CD14-positive monocyte (primary cell): ENCODE results near the gene ST8SIA6. TPM values are rescaled to one million over a fixed set of nuclear protein-coding genes. Genes with fewer than 3 reads are reported as not detected.

Experiments
- DNase-seq, 3 donors: peaks; one replicate each; pipeline ENCODE4 v3.0.0-alpha.2; 2011 to 2022
- H2AFZ ChIP-seq: 2 replicates; pipeline ENCODE4 v1.6.0; 2012; ENCODE audit warnings: mild to moderate bottlenecking, low read depth, low read length, inconsistent platforms; ENCODE audit not compliant: insufficient read depth, poor library complexity, severe bottlenecking
- H3K27ac ChIP-seq, 2 donors: 1 replicate in 1 of 2; 2 replicates in 1 of 2; pipeline ENCODE4 v1.5.1; 2012 to 2013; ENCODE audit warnings: low read length in 2 of 2, control low read depth in 1 of 2, inconsistent platforms in 1 of 2, low read depth in 1 of 2, mild to moderate bottlenecking in 1 of 2
- H3K27me3 ChIP-seq, 2 donors: one replicate each; pipeline versions ENCODE4 v1.6.0 to v1.6.1; 2011 to 2013; ENCODE audit warnings: low read length in 2 of 2; ENCODE audit not compliant: control insufficient read depth in 2 of 2, insufficient read depth in 2 of 2
- H3K36me3 ChIP-seq, 2 donors: replicated peaks in 1 of 2; 1 replicate in 1 of 2; 2 replicates in 1 of 2; pipeline versions ENCODE4 v1.5.1 to v1.6.1; 2012 to 2013; ENCODE audit warnings: low read length in 2 of 2, control low read depth in 1 of 2, inconsistent platforms in 1 of 2, mild to moderate bottlenecking in 1 of 2; ENCODE audit not compliant: insufficient read depth in 2 of 2, control insufficient read depth in 1 of 2
- H3K4me1 ChIP-seq, 2 donors: 1 replicate in 1 of 2; 2 replicates in 1 of 2; pipeline versions ENCODE4 v1.5.1 to v1.6.1; 2012 to 2013; ENCODE audit warnings: low read length in 2 of 2, control low read depth in 1 of 2, inconsistent platforms in 1 of 2, mild to moderate bottlenecking in 1 of 2, moderate library complexity in 1 of 2; ENCODE audit not compliant: insufficient read depth in 2 of 2, control insufficient read depth in 1 of 2
- H3K4me2 ChIP-seq: replicated peaks from 2 replicates; pipeline ENCODE3; 2012; ENCODE audit warnings: low read length, moderate library complexity, mild to moderate bottlenecking; ENCODE audit not compliant: poor library complexity, severe bottlenecking; ENCODE audit errors: extremely low read depth
- H3K4me3 ChIP-seq, 3 experiments: fragments of 200-600 bp in 1 of 3; sonication (generic) in 1 of 3; replicated peaks in 1 of 3; 1 replicate in 2 of 3; 2 replicates in 1 of 3; pipeline ENCODE4 v1.5.1; 2011 to 2013; ENCODE audit warnings: low read length in 3 of 3, mild to moderate bottlenecking in 3 of 3, control low read depth in 2 of 3, low read depth in 2 of 3, inconsistent platforms in 1 of 3, moderate library complexity in 1 of 3
- H3K79me2 ChIP-seq: 2 replicates; pipeline ENCODE4 v1.6.0; 2012; ENCODE audit warnings: mild to moderate bottlenecking, control low read depth, inconsistent platforms, low read length, moderate library complexity; ENCODE audit not compliant: insufficient read depth
- H3K9ac ChIP-seq: 2 replicates; pipeline ENCODE4 v1.6.0; 2017; ENCODE audit warnings: low read length, mild to moderate bottlenecking; ENCODE audit not compliant: insufficient read depth, poor library complexity, severe bottlenecking
- H3K9me3 ChIP-seq, 2 donors: replicated peaks in 1 of 2; 1 replicate in 1 of 2; 2 replicates in 1 of 2; pipeline versions ENCODE4 v1.5.1 to v1.6.1; 2012 to 2013; ENCODE audit warnings: low read length in 2 of 2, control low read depth in 1 of 2; ENCODE audit not compliant: control insufficient read depth in 1 of 2, insufficient read depth in 1 of 2
- H4K20me1 ChIP-seq: 2 replicates; pipeline ENCODE4 v1.6.0; 2012; ENCODE audit warnings: mild to moderate bottlenecking, low read length, control low read depth, moderate library complexity; ENCODE audit not compliant: insufficient read depth
- H3K27ac Mint-ChIP-seq, 7 donors: one replicate each; pipeline ENCODE4 v1.8.0; 2020; ENCODE audit warnings: mild to moderate bottlenecking in 7 of 7, mixed read lengths in 7 of 7, moderate library complexity in 6 of 7, inconsistent platforms in 2 of 7
- H3K27me3 Mint-ChIP-seq, 3 donors: one replicate each; pipeline ENCODE4 v1.8.0; 2021 to 2022; ENCODE audit warnings: low read depth in 3 of 3, mild to moderate bottlenecking in 3 of 3, mixed read lengths in 3 of 3, moderate library complexity in 3 of 3, inconsistent platforms in 1 of 3
- H3K36me3 Mint-ChIP-seq, 2 donors: one replicate each; pipeline ENCODE4 v1.8.0; 2020; ENCODE audit warnings: mixed read lengths in 2 of 2, inconsistent platforms in 1 of 2, mild to moderate bottlenecking in 1 of 2
- H3K4me1 Mint-ChIP-seq: one replicate; pipeline ENCODE4 v1.8.0; 2020; ENCODE audit warnings: mild to moderate bottlenecking, mixed read lengths
- H3K4me3 Mint-ChIP-seq, 2 donors: one replicate each; pipeline ENCODE4 v1.8.0; 2020; ENCODE audit warnings: mild to moderate bottlenecking in 2 of 2, mixed read lengths in 2 of 2, moderate library complexity in 1 of 2
- H3K9me3 Mint-ChIP-seq, 7 donors: one replicate each; pipeline ENCODE4 v1.8.0; 2020 to 2022; ENCODE audit warnings: mixed read lengths in 7 of 7, mild to moderate bottlenecking in 6 of 7, moderate library complexity in 6 of 7, inconsistent platforms in 2 of 7
- CTCF ChIP-seq: fragments of 200-600 bp; IDR thresholded peaks from one replicate; pipeline ENCODE4 v1.8.0; 2022; ENCODE audit warnings: antibody characterized with exemption, mild to moderate bottlenecking
- WGBS: methylation state at CpG from one replicate; pipeline ENCODE4 v1.1.5; 2013; ENCODE audit warnings: missing lambda C conversion rate; ENCODE audit not compliant: insufficient coverage; 5-methylcytosine and 5-hydroxymethylcytosine counted together
- intact Hi-C, 2 donors: fragments of 100-400 bp; cut with micrococcal nuclease; formaldehyde crosslinking; loops; one replicate each; pipeline versions ENCODE4 v1.15.0 to v1.15.1; 2023
- polyA plus RNA-seq, 3 donors: library from polyadenylated mRNA; depleted of rRNA in 1 of 3; unstranded in 2 of 3; stranded (reverse) in 1 of 3; fragments of 300-500 nt in 2 of 3; fragments of >200 nt in 1 of 3; fragmentation: Illumina TruSeq in 2 of 3; gene quantifications; 1 replicate in 2 of 3; 2 replicates in 1 of 3; pipeline ENCODE4 v1.2.3, GENCODE V29; 2012 to 2021

Gene ST8SIA6
- polyA plus RNA-seq, 3 donors, result 0.11 TPM; not detected in 2

- Histone ChIP-seq H3K4me2 (no peak overlapping the region), H2AFZ (no peak overlapping the region), H3K27me3 (no peaks in the 10 kb centered on the region), H3K27ac (no peak overlapping the region), H3K79me2 (no peaks in the 10 kb centered on the region), H3K4me1 (no peaks in the 10 kb centered on the region), H3K4me3 (no peak overlapping the region), H3K9ac (no peak overlapping the region), H3K9me3 (no peaks in the 10 kb centered on the region), H4K20me1 (no peaks in the 10 kb centered on the region), H3K36me3 (no peaks in the 10 kb centered on the region)
- Mint-ChIP-seq H3K9me3 (peaks cover 0 to 2% (median 0%) of the 10 kb centered on the region in 7 donors), H3K4me3 (no peak overlapping the region), H3K27ac (no peak overlapping the region), H3K36me3 (no peaks in the 10 kb centered on the region), H3K4me1 (no peaks in the 10 kb centered on the region), H3K27me3 (peaks cover 0 to 1% (median 0%) of the 10 kb centered on the region in 3 donors)
- intact Hi-C loops, result no loop called here
- TF ChIP-seq CTCF, result no peak
- WGBS, result no CpG with 5 or more reads among the region's 1 CpG
- DNase-seq, result no peak
These were observed 104.7 kb downstream of the ST8SIA6 start for GRCh38 chr10:17349717-17350116.

GRCh38 chr10:17348501-17349349 is 105.7 kb downstream of the ST8SIA6 start:
- Histone ChIP-seq H2AFZ (no peak overlapping the region), H3K27me3 (no peaks in the 10 kb centered on the region), H3K27ac (no peak overlapping the region), H3K4me1 (no peaks in the 10 kb centered on the region), H3K36me3 (no peaks in the 10 kb centered on the region), H3K9ac (no peak overlapping the region), H3K4me3 (no peak overlapping the region), H3K79me2 (no peaks in the 10 kb centered on the region), H4K20me1 (no peaks in the 10 kb centered on the region), H3K9me3 (no peaks in the 10 kb centered on the region), H3K4me2 (no peak overlapping the region)
- H3K4me3 Mint-ChIP-seq, result no peak overlapping the region
- H3K27ac Mint-ChIP-seq, result no peak overlapping the region
- DNase-seq, result no peak
- TF ChIP-seq CTCF, result no peak
- H3K9me3 Mint-ChIP-seq, result peaks cover 0 to 2% (median 0%) of the 10 kb centered on the region in 7 donors
- H3K27me3 Mint-ChIP-seq, result peaks cover 0 to 1% (median 0%) of the 10 kb centered on the region in 3 donors
- H3K36me3 Mint-ChIP-seq, result no peaks in the 10 kb centered on the region
- WGBS, result 86% methylated on average over 14 of the region's 21 CpGs
- no peaks in the 10 kb centered on the region for H3K4me1 Mint-ChIP-seq
- intact Hi-C loops, result no loop called here
